T-helper 2 cell treated with Interferon-gamma antibody and Interleukin-4, amounts not matched to agents 100 ng/mL and 5 ng/mL, for 36 hours (primary cell): ENCODE measurements around the gene STAB2. TPM values are rescaled to one million over a fixed set of nuclear protein-coding genes. Genes with fewer than 3 reads are reported as not detected.

Experiments
- intact Hi-C: fragments of 100-400 bp; cut with micrococcal nuclease; formaldehyde crosslinking; loops from one replicate; pipeline ENCODE4 v1.15.1; 2023
- total RNA-seq: library from RNA; stranded (reverse); gene quantifications from 2 replicates; pipeline ENCODE4 v1.2.3, GENCODE V29; 2022

The STAB2 gene
- total RNA-seq, 1 donor from 2014 or later: not detected

GRCh38 chr12:103774977-103775560, 188.0 kb downstream of the STAB2 start:
- intact Hi-C loops: no loop called here

GRCh38 chr12:103778781-103779180, 191.7 kb downstream of the STAB2 start:
- intact Hi-C loops: no loop called here

- intact Hi-C loops: no loop called here
Observed at GRCh38 chr12:103779410-103780092, 192.5 kb downstream of the STAB2 start.

- intact Hi-C loops: no loop called here
Observed at GRCh38 chr12:103780093-103780440, 193.0 kb downstream of the STAB2 start.

GRCh38 chr12:103780992-103781391, 193.9 kb downstream of the STAB2 start:
- intact Hi-C loops: no loop called here

- intact Hi-C loops: no loop called here
Observed at GRCh38 chr12:103782399-103782798, 195.3 kb downstream of the STAB2 start.

GRCh38 chr12:103783744-103784664, 196.9 kb downstream of the STAB2 start:
- intact Hi-C loops: no loop called here

- intact Hi-C loops: no loop called here
Observed at GRCh38 chr12:103785243-103786031, 198.4 kb downstream of the STAB2 start.

- intact Hi-C loops: no loop called here
Observed at GRCh38 chr12:103786201-103786600, 199.1 kb downstream of the STAB2 start.

- intact Hi-C loops: no loop called here
Observed at GRCh38 chr12:103791350-103791920, 204.4 kb downstream of the STAB2 start.

GRCh38 chr12:103793046-103793445, 206.0 kb downstream of the STAB2 start:
- intact Hi-C loops: no loop called here

- intact Hi-C loops: no loop called here
Observed at GRCh38 chr12:103793512-103794045, 206.5 kb downstream of the STAB2 start.

- intact Hi-C loops: no loop called here
Observed at GRCh38 chr12:103794309-103795213, 207.5 kb downstream of the STAB2 start.

- intact Hi-C loops: no loop called here
Observed at GRCh38 chr12:103798586-103798985, 211.5 kb downstream of the STAB2 start.

- intact Hi-C loops: no loop called here
Observed at GRCh38 chr12:103799504-103799856, 212.4 kb downstream of the STAB2 start.

GRCh38 chr12:103799857-103800771, 213.0 kb downstream of the STAB2 start:
- intact Hi-C loops: no loop called here

- intact Hi-C loops: no loop called here
Observed at GRCh38 chr12:103801709-103802585, 214.9 kb downstream of the STAB2 start.

- intact Hi-C loops: no loop called here
Observed at GRCh38 chr12:103802586-103802886, 215.5 kb downstream of the STAB2 start.
